Measurements from ENCODE around the gene RRM2.

The RRM2 gene

GRCh38 chr2:10122500-10123280 is at the start of gene RRM2:
RRM2 (plus strand) TSS chr2:10122739; CDS start chr2:10122799, 60 bp downstream.
- FAIRE-seq: no peak
- peak; percentile 99 for DNase-seq (ENCODE audit: low spot score)

DNA sequence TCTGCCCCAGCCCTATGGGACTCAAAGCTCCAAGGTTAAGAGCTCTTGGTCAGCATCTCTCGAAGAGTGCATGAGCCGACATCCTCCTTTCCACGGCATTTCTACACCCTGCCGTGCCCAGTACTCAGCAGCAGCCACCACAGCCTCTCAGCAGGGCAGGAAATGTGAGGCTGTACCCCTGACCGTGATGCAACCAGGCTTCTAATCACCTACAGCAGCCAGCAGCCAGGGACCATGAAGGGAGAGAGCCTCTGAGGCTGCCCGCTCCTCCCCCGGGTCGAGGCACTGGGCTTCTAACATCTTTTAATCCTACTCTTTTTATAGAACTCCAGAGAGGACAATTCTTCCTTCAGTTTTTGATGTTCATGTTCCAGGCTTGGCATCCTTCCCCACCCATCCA is 48.8 kb upstream of the RRM2 start:
- no peak for DNase-seq (ENCODE audit: low spot score)
- no peak for FAIRE-seq

DNA sequence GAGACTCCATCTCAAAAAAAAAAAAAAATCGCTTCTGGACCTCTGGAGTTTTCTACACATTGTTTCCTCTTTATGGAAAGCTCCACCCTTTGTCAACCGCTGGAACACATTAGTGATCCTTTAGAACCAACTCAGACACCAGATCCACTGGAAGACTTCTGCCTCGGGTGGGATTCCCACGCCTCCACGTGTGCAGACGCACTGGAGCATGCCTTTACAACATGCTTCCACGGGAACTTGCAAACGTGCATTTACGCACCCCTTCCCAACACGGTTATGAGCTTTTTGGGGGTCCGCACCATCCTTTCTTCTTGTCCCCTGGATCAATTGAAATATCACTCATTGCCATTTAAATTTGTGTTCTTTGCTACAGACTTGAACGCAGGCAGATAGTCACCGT is 47.4 kb upstream of the RRM2 start:
- FAIRE-seq (no peak), DNase-seq (ENCODE audit: low spot score) (no peak)

- DNase-seq (ENCODE audit: low spot score) (no peak), FAIRE-seq (no peak)
Measured at GRCh38 chr2:10075571-10076209, 46.8 kb upstream of the RRM2 start.

GRCh38 chr2:10076511-10076910 is 46.0 kb upstream of the RRM2 start:
- FAIRE-seq: no peak
- DNase-seq (ENCODE audit: low spot score): no peak

- FAIRE-seq (no peak), DNase-seq (ENCODE audit: low spot score) (no peak)
Measured at GRCh38 chr2:10076988-10077527, 45.5 kb upstream of the RRM2 start.

DNA sequence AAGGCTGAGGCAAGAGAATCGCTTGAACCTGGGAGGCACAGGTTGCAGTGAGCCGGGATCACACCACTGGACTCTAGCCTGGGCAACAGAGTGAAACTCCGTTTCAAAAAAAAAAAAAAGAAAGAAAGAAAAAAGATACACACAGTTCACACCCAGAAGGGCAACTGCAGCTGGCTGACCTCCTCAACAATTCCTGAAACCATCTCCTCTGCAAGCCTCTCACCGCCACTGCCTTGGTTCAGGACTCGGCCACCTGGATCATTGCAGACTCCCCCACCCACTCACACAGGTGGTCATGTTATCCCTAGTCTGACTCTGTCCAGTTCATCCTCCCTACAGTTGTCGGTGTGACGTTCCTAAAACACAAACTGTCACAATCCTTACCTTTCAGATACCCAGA is 44.5 kb upstream of the RRM2 start:
- FAIRE-seq (peak; percentile 91), DNase-seq (ENCODE audit: low spot score) (no peak)

DNA sequence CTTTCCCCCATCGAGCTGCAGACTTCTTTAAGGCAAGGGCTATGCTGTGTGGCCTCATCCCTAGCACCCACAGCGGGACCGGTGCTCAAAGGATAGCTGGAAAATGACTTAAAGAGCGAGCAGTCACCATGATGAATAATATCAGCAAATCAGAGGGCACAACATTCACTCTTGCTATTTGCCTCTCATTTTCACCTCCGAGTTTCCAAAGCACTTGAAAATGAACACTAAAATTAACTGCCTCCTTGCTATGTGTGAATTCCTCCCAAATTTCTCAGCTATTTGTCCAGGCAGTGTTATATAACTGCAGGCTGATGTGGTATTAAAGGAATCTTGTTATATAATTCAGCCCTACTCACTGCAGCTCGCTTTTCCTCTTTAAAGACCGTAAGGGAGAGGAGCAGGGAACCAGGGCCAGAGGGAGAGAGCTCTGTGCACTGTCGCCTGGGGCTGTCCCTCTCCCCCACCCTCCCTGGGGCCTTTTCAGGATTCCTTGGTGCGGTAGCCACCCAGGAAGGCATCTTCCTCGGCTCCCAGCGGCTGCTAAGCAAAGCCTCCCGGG is 43.8 kb upstream of the RRM2 start:
- FAIRE-seq (no peak), DNase-seq (ENCODE audit: low spot score) (peak; percentile 63)

- peak; percentile 80 for DNase-seq (ENCODE audit: low spot score)
- FAIRE-seq: peak; percentile 55
Measured at GRCh38 chr2:10079266-10079869, 43.2 kb upstream of the RRM2 start.

DNA sequence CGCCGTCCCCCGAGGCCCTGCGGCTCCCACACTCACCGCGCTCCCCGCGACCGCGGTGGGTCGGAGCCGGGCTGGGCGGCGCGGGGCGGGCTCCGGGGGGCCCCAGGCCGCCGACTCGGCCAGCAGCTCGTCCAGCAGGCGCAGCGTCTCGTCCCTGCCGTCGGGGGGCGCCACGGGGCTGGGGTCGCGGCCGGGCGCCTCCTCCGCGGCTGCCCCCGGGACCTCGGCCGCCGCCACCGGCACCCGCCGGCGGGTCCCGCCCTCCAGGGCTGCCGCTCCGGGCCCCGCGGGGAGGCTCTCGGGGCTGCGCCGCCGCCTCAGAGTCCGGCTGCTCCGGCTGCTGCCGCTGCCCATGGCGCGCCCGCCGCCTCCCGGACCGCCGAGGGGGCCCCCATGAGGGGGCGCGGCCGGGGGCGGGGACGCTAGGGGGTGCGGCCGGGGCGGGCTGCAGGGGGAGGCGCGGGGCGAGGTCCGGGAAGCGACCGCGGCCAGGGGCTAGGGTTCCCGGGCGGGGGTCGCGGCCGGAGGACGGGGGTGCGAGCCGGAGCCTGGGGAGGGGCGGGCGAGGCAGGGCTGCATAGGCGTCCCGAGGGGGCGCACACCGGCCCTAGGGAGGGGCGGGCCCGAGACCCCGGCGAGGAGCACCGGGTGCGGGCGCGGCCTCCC is 42.5 kb upstream of the RRM2 start, which contains the start of gene CYS1:
Gene CYS1, minus strand, starts transcription at position 542 of the 666 bp plus-strand sequence. Its CDS starts 188 bp downstream, at position 354.
- DNase-seq (ENCODE audit: low spot score): peak; percentile 94

GRCh38 chr2:10080536-10081304 is 41.8 kb upstream of the RRM2 start:
- DNase-seq (ENCODE audit: low spot score): peak; percentile 70

More for the DNA sequence above, 42.5 kb upstream of the RRM2 start, which contains the start of gene CYS1:
- no peak for FAIRE-seq

DNA sequence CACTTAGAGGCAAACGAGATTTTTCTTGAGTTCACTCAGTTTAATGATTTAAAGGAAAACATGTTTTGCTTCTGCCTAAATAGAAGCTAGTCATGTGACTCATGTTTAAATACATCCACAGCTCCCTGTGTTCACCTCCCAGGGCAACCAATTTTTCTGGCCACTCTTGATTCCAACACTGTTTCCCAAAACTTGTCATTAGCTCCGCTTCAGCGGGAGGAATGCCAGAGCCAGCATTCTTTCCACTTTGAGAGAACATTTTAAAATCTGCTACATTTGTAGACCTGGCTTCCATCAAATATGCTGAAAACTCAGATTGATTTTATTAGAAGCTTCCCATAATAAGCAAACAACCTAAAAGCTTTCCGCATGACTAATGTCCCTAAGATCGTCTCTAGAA is 39.5 kb upstream of the RRM2 start:
- no peak for DNase-seq (ENCODE audit: low spot score)
- FAIRE-seq: no peak

More at GRCh38 chr2:10080536-10081304, 41.8 kb upstream of the RRM2 start:
- FAIRE-seq: no peak

DNA sequence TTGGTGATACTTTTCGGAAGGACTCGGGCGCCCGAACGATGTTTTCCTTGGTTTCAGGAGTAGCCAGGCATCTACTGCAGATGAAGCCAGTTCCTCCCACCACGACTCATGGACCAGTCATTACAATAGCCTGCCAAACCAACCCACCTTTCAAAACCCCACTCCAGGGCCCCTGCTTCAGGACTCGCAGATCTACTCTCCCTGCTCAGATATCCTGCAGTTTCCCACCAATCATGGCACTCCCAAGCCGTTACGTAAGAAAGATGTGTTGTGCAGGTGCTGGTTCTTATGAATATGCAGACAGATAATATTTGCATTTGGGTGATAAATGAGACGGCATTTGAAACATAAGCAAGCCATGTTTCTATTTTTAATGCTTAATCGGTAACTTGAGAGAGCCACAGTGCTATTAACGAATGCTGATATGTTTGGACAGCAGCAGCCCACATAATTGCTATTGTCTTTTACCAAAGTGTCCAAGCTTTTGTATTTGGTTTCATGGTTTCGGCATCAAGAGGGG is 38.8 kb upstream of the RRM2 start:
- no peak for DNase-seq (ENCODE audit: low spot score)
- FAIRE-seq: no peak

GRCh38 chr2:10084223-10084865 is 38.2 kb upstream of the RRM2 start:
- FAIRE-seq: no peak
- DNase-seq (ENCODE audit: low spot score): no peak

DNA sequence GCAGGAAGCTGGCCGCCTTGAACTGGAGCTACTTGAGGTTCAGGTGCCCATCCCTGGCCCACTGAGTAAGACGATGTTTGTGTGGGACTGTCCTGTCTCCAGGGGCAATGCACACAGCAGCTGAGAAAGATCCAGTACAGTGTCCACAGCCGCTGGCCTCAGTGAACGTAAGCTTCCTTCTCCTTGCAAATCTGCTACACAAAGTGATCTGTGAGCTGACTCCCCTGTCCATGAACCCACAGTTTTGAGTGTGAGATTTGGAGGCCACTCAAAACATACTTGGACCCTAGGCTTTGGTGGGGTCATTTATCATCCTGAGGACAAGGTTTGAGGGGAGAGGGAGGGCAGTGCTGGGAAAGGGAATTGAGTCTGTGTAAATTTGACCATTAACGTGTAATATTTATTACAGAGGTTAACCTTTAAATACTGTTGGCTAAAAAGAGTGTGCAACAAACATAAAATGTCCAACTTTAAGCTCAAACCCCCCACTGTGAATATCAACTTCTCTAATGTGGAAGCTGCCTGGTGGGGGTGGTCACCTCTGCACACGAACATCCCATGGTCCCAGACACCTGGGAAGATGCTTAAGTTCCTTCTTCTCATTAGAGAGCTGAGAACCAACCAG is 37.4 kb upstream of the RRM2 start:
- FAIRE-seq (no peak), DNase-seq (ENCODE audit: low spot score) (no peak)

DNA sequence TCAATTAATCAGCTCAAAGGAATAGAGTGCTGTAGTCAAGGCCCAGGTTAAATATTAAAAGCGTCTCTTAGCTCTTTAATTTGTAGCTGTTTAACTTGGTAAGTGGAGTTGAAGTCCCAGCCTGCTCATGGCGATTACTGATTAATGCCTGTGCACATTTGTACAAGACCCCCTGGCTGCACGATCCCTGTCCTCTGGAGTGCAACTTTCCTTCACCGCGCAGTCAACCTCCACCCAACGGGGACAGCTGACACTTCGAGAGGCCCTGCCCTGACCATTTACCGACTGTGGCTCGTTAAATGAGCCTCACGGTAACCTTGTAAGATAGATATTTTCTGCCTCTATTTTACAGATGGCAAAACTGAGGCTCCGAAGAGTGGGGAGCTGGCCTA is 36.9 kb upstream of the RRM2 start:
- FAIRE-seq: no peak

GRCh38 chr2:10086950-10087349 is 35.6 kb upstream of the RRM2 start:
- no peak for FAIRE-seq

More for the DNA sequence above, 36.9 kb upstream of the RRM2 start:
- DNase-seq (ENCODE audit: low spot score): no peak

GRCh38 chr2:10087360-10087759 is 35.2 kb upstream of the RRM2 start:
- FAIRE-seq (no peak), DNase-seq (ENCODE audit: low spot score) (no peak)

More at GRCh38 chr2:10086950-10087349, 35.6 kb upstream of the RRM2 start:
- no peak for DNase-seq (ENCODE audit: low spot score)

DNA sequence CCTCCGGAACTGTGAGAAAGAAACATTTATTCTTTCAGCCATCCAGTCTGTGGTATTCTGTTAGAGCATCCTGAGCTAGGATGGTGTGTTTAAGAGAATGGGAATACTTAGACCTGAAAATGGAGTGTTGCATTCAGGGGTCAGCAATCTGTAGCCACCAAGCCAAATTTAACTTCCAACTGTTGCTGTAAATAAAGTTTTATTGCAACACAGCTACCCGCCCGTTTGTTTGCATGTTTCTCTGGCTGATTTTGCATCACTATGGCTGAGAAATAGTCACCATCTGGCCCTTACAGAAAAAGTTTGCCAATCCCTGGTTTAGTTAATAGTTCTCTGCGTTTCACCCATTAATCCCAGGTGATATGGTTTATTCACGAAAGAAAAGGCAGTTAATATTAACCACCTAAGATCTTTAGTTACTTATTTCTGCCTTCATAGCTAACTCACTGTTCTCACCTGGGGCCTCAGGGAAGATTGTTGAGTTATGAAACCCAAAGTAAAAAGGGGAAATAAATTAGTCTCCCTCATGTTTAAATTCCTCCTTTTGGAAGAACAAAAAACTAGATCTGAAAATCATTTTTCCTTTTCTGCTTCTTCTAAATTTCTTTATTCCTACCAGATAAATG is 32.9 kb upstream of the RRM2 start:
- DNase-seq (ENCODE audit: low spot score) (no peak), FAIRE-seq (peak; percentile 30)

All from urothelium cell line (cell line).